GM12873 (cell line): ENCODE measurements around the gene REL.

ENCODE experiments used
- TF ChIP-seq, protein P1 (sequence below): IDR thresholded peaks from 2 replicates; pipeline ENCODE4 v1.5.1; 2012; ENCODE audit warnings: low read depth, mild to moderate bottlenecking, moderate library complexity, low read length, control low read depth; ENCODE audit not compliant: insufficient read depth; ENCODE audit errors: missing control alignments

REL gene

DNA sequence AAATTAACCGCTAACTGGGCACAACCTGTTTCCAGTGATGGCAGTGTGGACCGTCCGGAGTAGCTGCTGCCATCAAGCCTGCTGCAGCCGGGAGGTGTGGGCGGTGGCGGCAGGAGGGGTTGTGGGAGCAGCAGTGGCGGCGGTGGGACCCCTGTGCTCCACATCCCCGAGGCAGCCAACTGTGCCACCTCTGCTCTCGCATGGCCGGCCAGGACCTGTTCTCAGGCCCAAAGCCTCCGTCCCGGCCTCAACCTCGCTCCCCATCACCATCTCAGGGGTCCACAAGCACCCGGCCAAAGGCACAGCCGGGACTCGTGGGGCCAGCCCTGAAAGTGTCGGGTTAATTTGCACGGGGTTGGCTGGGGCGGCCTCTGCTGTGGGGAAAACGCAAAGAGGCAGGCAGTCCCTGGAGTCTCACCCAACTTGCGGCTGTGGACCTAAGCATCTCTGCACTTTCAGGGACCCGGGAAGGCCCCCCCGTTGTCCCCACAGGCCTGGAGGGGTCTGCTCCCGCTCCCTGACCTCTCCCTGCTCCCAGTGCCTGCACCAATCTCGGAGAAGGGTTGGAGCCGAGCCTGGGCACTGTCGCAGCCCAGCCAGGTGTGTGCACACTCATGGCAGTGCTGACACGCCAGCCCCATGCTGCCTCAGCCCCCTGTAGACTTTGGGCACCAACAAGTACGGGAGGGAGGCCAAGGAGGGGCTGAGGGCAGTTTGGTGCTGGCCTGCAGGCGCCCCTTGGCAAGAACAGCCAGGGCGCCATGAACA lies 91.7 kb downstream of the REL start:
- TF ChIP-seq, protein P1, sequence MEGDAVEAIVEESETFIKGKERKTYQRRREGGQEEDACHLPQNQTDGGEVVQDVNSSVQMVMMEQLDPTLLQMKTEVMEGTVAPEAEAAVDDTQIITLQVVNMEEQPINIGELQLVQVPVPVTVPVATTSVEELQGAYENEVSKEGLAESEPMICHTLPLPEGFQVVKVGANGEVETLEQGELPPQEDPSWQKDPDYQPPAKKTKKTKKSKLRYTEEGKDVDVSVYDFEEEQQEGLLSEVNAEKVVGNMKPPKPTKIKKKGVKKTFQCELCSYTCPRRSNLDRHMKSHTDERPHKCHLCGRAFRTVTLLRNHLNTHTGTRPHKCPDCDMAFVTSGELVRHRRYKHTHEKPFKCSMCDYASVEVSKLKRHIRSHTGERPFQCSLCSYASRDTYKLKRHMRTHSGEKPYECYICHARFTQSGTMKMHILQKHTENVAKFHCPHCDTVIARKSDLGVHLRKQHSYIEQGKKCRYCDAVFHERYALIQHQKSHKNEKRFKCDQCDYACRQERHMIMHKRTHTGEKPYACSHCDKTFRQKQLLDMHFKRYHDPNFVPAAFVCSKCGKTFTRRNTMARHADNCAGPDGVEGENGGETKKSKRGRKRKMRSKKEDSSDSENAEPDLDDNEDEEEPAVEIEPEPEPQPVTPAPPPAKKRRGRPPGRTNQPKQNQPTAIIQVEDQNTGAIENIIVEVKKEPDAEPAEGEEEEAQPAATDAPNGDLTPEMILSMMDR: no peak

DNA sequence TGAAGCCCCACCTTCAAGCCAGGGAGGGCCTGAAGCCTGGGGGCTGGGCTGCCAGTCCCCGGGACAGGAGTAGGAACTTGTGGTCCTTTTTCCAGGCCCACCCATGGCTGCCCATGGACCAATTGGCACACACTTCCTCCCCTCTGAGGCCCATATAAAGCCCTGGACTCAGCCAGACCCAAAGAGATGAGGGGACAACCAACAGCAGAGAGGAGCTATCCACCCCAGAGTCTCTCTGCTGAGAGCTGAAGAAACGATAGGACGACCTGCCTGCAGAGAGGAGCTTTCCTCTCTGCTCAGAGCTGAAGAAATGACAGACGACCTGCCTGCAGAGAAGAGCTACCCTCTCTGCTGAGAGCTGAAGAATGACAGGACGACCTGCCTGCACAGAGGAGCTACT lies 92.3 kb downstream of the REL start:
- TF ChIP-seq, protein P1: no peak

DNA sequence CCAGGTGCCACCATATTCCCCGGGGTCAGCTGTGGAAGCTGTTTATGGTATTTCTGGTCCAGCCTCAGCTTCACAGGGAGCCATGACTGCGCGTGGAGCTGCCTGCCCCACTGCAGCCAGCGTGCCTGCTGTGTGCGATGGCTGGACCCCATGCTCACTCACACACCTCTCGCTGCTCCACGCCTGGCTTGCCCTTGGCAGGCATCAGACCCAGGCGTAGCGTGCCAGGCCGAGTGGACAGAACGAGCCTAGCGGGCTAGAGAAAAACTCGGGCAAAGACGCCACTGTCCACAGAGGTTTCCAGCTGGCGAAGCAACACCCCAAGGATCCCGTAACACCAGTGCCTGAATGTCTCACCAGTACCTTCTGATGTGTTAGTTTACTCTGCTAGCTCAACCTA lies 93.3 kb downstream of the REL start:
- TF ChIP-seq, protein P1: no peak
